ENCODE results near the gene CD40. TPM values are rescaled to one million over a fixed set of nuclear protein-coding genes. Genes with fewer than 3 reads are reported as not detected.

The CD40 gene
- 10 to 100 TPM in 1 of 2 donors, 1 to 10 TPM in 1; 5.4 to 10.8 TPM for polyA plus RNA-seq

DNA sequence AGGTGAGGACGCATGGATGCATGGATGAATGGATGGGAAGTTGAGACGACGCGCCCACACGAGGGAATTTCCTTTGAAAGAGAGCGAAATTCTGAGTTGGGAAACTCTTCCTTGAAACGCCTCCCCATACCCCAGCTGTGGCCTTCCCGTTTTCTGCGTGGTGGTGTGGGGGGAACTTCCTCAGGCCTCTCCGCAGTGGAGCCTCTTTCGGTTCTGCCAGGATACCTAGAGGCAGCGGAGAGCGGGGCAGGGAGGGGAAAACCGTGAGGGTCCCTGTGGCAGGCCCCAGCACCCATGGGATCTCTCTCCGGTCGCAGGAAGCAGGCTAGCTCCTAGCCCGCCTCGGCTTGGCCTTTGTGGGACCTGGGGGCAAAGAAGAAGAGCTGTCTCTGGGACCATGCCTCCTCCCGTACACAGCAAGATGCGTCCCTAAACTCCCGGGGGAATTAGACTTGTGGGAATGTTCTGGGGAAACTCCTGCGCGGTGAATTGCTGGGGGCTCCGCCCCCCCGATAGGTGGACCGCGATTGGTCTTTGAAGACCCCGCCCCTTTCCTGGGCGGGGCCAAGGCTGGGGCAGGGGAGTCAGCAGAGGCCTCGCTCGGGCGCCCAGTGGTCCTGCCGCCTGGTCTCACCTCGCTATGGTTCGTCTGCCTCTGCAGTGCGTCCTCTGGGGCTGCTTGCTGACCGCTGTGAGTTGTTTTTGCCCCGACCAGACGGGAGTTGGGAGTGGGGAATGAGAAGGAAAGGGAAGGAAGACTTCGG lies at the start of gene CD40:
Gene CD40, plus strand, starts transcription at position 611 of the 764 bp plus-strand sequence. Its CDS starts 30 bp downstream, at position 641.
- Histone ChIP-seq H3K36me3 (ENCODE audit: control insufficient read depth in 2 of 2, insufficient read depth in 2 of 2, low read length in 1 of 2) (peaks cover 0 to 5% of the 10 kb centered on the region in 2 donors), H3K9me3 (ENCODE audit: control insufficient read depth in 2 of 2, insufficient read depth in 1 of 2, low read depth in 1 of 2, low read length in 1 of 2) (no peaks in the 10 kb centered on the region), H3K4me3 (ENCODE audit: low read depth in 1 of 2, low read length in 2 of 2) (peak within 1 kb of the TSS; percentile 53), H3K27me3 (ENCODE audit: control insufficient read depth in 1 of 2, insufficient read depth in 2 of 2, low read length in 2 of 2) (no peaks in the 10 kb centered on the region), H3K4me1 (ENCODE audit: control insufficient read depth in 2 of 2, insufficient read depth in 2 of 2, low read length in 1 of 2) (peaks cover 0 to 8% of the 10 kb centered on the region in 2 donors), H3K27ac (ENCODE audit: low read depth in 2 of 2, low read length in 1 of 2) (peak within 1 kb of the TSS; percentile 73 to 80)
- WGBS, 2 donors: 3 to 17% methylated on average over 40 of the region's 40 CpGs

DNA sequence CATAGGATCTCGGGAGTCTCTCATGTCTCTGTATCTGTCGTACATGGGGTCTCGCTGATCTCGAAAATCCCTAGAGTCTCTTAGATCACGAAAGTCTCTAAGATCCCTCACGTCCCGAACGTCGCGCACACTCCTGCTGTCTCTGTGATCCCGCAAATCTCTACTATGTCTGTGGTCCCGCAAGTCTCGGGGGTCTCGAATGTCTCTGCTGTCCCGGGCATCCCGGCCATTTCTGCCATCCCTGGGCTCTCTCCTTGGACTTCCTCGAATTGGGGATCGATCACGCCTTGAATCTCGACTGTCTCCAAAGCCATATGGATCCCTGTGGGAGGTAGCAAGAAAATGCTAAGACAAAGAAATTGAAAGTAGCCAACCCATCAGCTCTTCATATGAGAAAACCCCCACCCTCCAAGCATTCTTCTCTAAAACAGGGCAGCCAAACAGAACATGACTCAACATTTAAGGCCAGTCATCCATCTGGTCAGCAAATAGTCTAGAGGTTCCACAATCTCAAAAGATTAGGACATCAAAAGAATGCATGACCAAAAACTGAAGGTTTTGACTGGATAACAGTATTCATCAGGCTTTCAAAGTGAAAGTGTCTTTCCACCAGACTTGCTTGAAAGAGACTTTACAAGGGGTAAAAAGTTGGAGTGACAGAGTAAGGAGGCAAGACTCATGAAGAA lies 47.8 kb upstream of the CD40 start:
- H3K4me1 ChIP-seq (ENCODE audit: control insufficient read depth in 2 of 2, insufficient read depth in 2 of 2, low read length in 1 of 2): no peaks in the 10 kb centered on the region
- no peak overlapping the region for H3K4me3 ChIP-seq (ENCODE audit: low read depth in 1 of 2, low read length in 2 of 2)
- 95% methylated on average over 20 of the region's 20 CpGs for WGBS, 2 donors
- H3K9me3 ChIP-seq (ENCODE audit: control insufficient read depth in 2 of 2, insufficient read depth in 1 of 2, low read depth in 1 of 2, low read length in 1 of 2): no peaks in the 10 kb centered on the region
- no peak overlapping the region for H3K27ac ChIP-seq (ENCODE audit: low read depth in 2 of 2, low read length in 1 of 2)
- H3K36me3 ChIP-seq (ENCODE audit: control insufficient read depth in 2 of 2, insufficient read depth in 2 of 2, low read length in 1 of 2): peaks cover 14 to 23% of the 10 kb centered on the region in 2 donors
- H3K27me3 ChIP-seq (ENCODE audit: control insufficient read depth in 1 of 2, insufficient read depth in 2 of 2, low read length in 2 of 2): no peaks in the 10 kb centered on the region

DNA sequence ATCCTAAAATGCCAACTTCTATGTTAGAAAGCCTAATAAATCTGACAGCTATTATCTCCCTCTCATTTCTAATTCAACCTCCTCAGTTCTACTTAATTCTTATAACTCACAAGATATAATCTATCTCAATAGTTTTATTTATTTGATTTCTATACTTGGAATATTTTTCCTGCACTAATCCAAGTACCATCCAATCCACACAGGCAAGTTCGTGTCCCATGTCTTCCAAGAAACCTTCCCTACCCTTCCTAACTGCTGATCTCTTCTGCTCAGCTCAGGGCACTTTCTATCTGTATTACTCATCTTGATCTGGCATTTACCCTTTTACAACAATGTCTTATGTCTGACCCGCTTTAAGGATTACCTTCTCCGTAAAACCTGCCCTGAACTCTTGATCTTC lies 46.5 kb upstream of the CD40 start:
- H3K27me3 ChIP-seq (ENCODE audit: control insufficient read depth in 1 of 2, insufficient read depth in 2 of 2, low read length in 2 of 2): no peaks in the 10 kb centered on the region
- H3K9me3 ChIP-seq (ENCODE audit: control insufficient read depth in 2 of 2, insufficient read depth in 1 of 2, low read depth in 1 of 2, low read length in 1 of 2): no peaks in the 10 kb centered on the region
- H3K27ac ChIP-seq (ENCODE audit: low read depth in 2 of 2, low read length in 1 of 2): no peak overlapping the region
- WGBS, 2 donors: 77% methylated on average over 3 of the region's 3 CpGs
- H3K4me1 ChIP-seq (ENCODE audit: control insufficient read depth in 2 of 2, insufficient read depth in 2 of 2, low read length in 1 of 2): no peaks in the 10 kb centered on the region
- no peak overlapping the region for H3K4me3 ChIP-seq (ENCODE audit: low read depth in 1 of 2, low read length in 2 of 2)
- peaks cover 15 to 17% of the 10 kb centered on the region in 2 donors for H3K36me3 ChIP-seq (ENCODE audit: control insufficient read depth in 2 of 2, insufficient read depth in 2 of 2, low read length in 1 of 2)

DNA sequence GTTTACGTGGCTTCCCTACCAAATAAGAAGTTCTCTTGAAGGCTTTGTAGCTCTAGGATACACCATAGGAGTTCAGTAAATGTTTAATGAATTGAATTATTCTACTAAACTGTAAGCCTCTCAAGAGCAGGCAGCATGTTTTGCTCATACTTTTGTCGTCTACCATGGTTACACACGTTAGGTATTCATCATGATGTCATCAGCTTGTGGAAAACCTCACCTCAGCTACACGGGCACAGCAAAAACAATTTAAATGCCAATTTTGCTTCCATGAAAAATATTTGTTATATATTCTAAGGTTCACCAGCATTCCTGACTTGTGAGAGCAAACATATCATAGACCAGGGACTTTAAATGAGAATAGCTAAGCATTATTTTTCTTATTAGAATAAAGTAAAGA lies 45.1 kb upstream of the CD40 start:
- Histone ChIP-seq H3K27ac (ENCODE audit: low read depth in 2 of 2, low read length in 1 of 2) (no peak overlapping the region), H3K9me3 (ENCODE audit: control insufficient read depth in 2 of 2, insufficient read depth in 1 of 2, low read depth in 1 of 2, low read length in 1 of 2) (no peaks in the 10 kb centered on the region), H3K4me3 (ENCODE audit: low read depth in 1 of 2, low read length in 2 of 2) (no peak overlapping the region), H3K4me1 (ENCODE audit: control insufficient read depth in 2 of 2, insufficient read depth in 2 of 2, low read length in 1 of 2) (no peaks in the 10 kb centered on the region), H3K27me3 (ENCODE audit: control insufficient read depth in 1 of 2, insufficient read depth in 2 of 2, low read length in 2 of 2) (no peaks in the 10 kb centered on the region), H3K36me3 (ENCODE audit: control insufficient read depth in 2 of 2, insufficient read depth in 2 of 2, low read length in 1 of 2) (peaks cover 10 to 15% of the 10 kb centered on the region in 2 donors)
- WGBS, 2 donors: 88 to 95% methylated on average over 4 of the region's 4 CpGs

DNA sequence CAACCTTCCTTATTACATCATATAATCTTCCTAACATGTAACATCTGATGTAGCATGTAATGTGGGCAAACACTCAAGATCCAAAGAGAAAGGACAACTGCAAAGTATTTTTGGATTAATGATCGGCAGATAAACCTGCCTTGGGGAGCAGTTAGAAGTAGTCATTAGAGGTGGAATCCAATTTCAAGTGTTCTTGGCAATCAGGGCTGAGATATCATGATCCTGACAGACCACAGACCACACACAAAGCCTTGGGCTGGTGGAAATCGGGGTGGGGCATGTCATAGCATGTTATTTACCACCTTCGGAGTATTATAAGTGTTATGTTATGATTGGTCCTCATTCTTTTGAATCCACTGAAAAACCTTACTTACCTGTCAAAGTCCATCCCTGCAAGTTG lies 44.7 kb upstream of the CD40 start:
- H3K27ac ChIP-seq (ENCODE audit: low read depth in 2 of 2, low read length in 1 of 2): no peak overlapping the region
- H3K4me1 ChIP-seq (ENCODE audit: control insufficient read depth in 2 of 2, insufficient read depth in 2 of 2, low read length in 1 of 2): no peaks in the 10 kb centered on the region
- no peaks in the 10 kb centered on the region for H3K27me3 ChIP-seq (ENCODE audit: control insufficient read depth in 1 of 2, insufficient read depth in 2 of 2, low read length in 2 of 2)
- 57 to 72% methylated on average over 3 of the region's 3 CpGs for WGBS, 2 donors
- no peak overlapping the region for H3K4me3 ChIP-seq (ENCODE audit: low read depth in 1 of 2, low read length in 2 of 2)
- H3K9me3 ChIP-seq (ENCODE audit: control insufficient read depth in 2 of 2, insufficient read depth in 1 of 2, low read depth in 1 of 2, low read length in 1 of 2): no peaks in the 10 kb centered on the region
- H3K36me3 ChIP-seq (ENCODE audit: control insufficient read depth in 2 of 2, insufficient read depth in 2 of 2, low read length in 1 of 2): peaks cover 11 to 15% of the 10 kb centered on the region in 2 donors

DNA sequence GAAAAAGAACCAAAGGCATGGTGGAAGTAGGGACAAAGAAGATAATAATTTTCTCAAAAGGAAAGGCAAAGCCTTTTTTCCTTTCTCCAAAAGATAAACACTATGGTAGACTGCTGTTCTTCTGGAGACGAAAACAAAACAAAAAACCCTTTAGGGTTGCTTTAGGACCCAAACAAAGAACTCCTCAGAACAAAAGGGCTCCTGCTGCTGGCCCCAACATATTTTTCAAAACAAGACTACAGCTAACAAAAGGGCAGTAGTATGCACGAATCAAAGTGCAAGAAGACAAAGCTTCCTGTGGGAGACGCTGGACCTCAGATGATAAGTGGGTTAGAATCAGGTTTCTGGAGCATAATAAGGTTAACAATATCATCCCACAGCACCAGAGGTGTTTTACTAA lies 44.1 kb upstream of the CD40 start:
- Histone ChIP-seq H3K9me3 (ENCODE audit: control insufficient read depth in 2 of 2, insufficient read depth in 1 of 2, low read depth in 1 of 2, low read length in 1 of 2) (no peaks in the 10 kb centered on the region), H3K4me3 (ENCODE audit: low read depth in 1 of 2, low read length in 2 of 2) (no peak overlapping the region), H3K36me3 (ENCODE audit: control insufficient read depth in 2 of 2, insufficient read depth in 2 of 2, low read length in 1 of 2) (peaks cover 12 to 19% of the 10 kb centered on the region in 2 donors), H3K4me1 (ENCODE audit: control insufficient read depth in 2 of 2, insufficient read depth in 2 of 2, low read length in 1 of 2) (no peaks in the 10 kb centered on the region), H3K27me3 (ENCODE audit: control insufficient read depth in 1 of 2, insufficient read depth in 2 of 2, low read length in 2 of 2) (no peaks in the 10 kb centered on the region), H3K27ac (ENCODE audit: low read depth in 2 of 2, low read length in 1 of 2) (no peak overlapping the region)
- WGBS, 2 donors: 63 to 79% methylated on average over 3 of the region's 3 CpGs

DNA sequence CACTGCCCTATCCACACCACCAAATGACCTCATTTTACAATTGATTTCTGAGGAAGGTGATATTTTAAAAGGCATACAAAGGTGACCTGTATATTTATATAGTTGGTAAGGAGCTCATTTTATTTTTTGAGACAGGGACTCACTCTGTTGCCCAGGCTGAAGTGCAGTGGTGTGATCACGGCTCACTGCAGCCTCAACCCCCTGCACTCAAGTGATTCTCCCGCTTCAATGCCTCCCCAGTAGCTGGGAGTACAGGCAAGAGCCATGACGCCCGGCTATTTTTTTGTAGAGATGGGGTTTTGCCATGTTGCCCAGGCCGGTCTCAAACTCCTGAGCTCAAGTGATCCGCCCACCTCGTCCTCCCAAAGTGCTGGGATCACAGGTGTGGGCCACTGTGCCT lies 41.3 kb upstream of the CD40 start:
- H3K9me3 ChIP-seq (ENCODE audit: control insufficient read depth in 2 of 2, insufficient read depth in 1 of 2, low read depth in 1 of 2, low read length in 1 of 2): no peaks in the 10 kb centered on the region
- no peak overlapping the region for H3K27ac ChIP-seq (ENCODE audit: low read depth in 2 of 2, low read length in 1 of 2)
- no peaks in the 10 kb centered on the region for H3K4me1 ChIP-seq (ENCODE audit: control insufficient read depth in 2 of 2, insufficient read depth in 2 of 2, low read length in 1 of 2)
- H3K4me3 ChIP-seq (ENCODE audit: low read depth in 1 of 2, low read length in 2 of 2): no peak overlapping the region
- WGBS, 2 donors: 88 to 95% methylated on average over 7 of the region's 7 CpGs
- H3K36me3 ChIP-seq (ENCODE audit: control insufficient read depth in 2 of 2, insufficient read depth in 2 of 2, low read length in 1 of 2): peaks cover 14 to 15% of the 10 kb centered on the region in 2 donors
- H3K27me3 ChIP-seq (ENCODE audit: control insufficient read depth in 1 of 2, insufficient read depth in 2 of 2, low read length in 2 of 2): no peaks in the 10 kb centered on the region

DNA sequence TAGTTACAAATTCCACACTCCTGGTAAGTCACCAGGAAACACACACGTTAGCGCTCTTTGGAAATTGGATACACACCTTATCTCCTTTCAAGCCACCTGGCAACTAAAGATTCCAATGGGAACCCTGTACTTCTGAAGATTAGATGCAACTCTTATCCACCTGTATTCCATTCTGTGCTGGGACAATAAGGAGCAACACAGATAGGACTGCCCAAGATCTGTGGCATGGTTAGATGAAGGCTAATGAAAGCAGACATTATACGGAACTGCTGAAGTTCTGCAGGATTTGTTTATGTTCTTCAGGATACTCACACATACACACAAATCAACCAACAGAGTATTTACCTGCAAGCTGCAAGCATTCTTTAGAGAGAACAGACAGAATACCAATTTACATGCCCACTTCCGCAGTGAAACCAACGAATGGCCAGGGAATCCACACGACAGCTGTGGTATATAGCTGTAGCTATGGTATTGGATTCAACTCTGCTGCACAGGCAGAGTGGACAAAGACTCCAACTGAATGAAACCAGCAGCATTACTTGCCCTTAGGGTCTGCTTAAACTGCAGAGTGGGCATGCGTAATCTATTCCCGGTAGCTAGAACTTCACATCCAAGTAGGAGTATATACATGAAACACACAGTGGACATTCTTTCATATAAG lies 40.3 kb upstream of the CD40 start:
- H3K4me1 ChIP-seq (ENCODE audit: control insufficient read depth in 2 of 2, insufficient read depth in 2 of 2, low read length in 1 of 2): no peaks in the 10 kb centered on the region
- no peaks in the 10 kb centered on the region for H3K9me3 ChIP-seq (ENCODE audit: control insufficient read depth in 2 of 2, insufficient read depth in 1 of 2, low read depth in 1 of 2, low read length in 1 of 2)
- no peak overlapping the region for H3K27ac ChIP-seq (ENCODE audit: low read depth in 2 of 2, low read length in 1 of 2)
- no peaks in the 10 kb centered on the region for H3K27me3 ChIP-seq (ENCODE audit: control insufficient read depth in 1 of 2, insufficient read depth in 2 of 2, low read length in 2 of 2)
- WGBS, 2 donors: 95% methylated on average over 8 of the region's 8 CpGs
- peaks cover 14 to 15% of the 10 kb centered on the region in 2 donors for H3K36me3 ChIP-seq (ENCODE audit: control insufficient read depth in 2 of 2, insufficient read depth in 2 of 2, low read length in 1 of 2)
- no peak overlapping the region for H3K4me3 ChIP-seq (ENCODE audit: low read depth in 1 of 2, low read length in 2 of 2)

DNA sequence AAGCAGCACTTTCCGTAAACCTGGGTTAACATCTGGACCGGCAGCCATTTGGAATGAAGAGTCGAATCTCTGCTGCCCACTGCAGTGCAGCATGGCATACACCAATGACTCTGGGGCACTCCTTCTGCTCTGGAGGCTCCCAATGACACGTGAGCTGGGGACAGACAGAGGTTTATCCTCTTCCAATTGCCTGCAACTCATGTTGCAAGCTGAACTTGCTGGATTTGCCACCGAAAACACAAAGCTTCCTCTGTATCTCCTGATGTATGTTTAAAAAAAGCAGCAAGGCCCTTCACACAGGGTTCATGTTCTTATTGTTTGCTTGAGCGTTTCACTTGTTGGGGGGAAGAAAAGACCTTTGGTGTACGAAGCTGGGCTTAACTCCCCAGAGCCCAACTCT lies 39.2 kb upstream of the CD40 start:
- H3K4me1 ChIP-seq (ENCODE audit: control insufficient read depth in 2 of 2, insufficient read depth in 2 of 2, low read length in 1 of 2): no peaks in the 10 kb centered on the region
- peaks cover 10 to 15% of the 10 kb centered on the region in 2 donors for H3K36me3 ChIP-seq (ENCODE audit: control insufficient read depth in 2 of 2, insufficient read depth in 2 of 2, low read length in 1 of 2)
- H3K9me3 ChIP-seq (ENCODE audit: control insufficient read depth in 2 of 2, insufficient read depth in 1 of 2, low read depth in 1 of 2, low read length in 1 of 2): no peaks in the 10 kb centered on the region
- WGBS, 2 donors: 78 to 81% methylated on average over 7 of the region's 7 CpGs
- H3K27ac ChIP-seq (ENCODE audit: low read depth in 2 of 2, low read length in 1 of 2): no peak overlapping the region
- no peaks in the 10 kb centered on the region for H3K27me3 ChIP-seq (ENCODE audit: control insufficient read depth in 1 of 2, insufficient read depth in 2 of 2, low read length in 2 of 2)
- no peak overlapping the region for H3K4me3 ChIP-seq (ENCODE audit: low read depth in 1 of 2, low read length in 2 of 2)

Data from esophagus (tissue), 2 donors.